SW 1271 (cell line): ENCODE measurements around the gene AGBL4.
"Not testable (repeated sequence)": the region's sequence is repeated elsewhere in the genome, so short reads cannot be mapped to it uniquely, and the experiment has no call there.

Experiments
- DNase-seq, 2 experiments: peaks; one replicate each; lab custom pipeline; 2025; lab: John Stamatoyannopoulos, UW

AGBL4 gene

GRCh38 chr1:50023292-50024159, at the start of gene AGBL4:
Gene AGBL4, minus strand, starts transcription at chr1:50023954.
- peak in 1 of 2 experiments; percentile 4 for DNase-seq

DNA sequence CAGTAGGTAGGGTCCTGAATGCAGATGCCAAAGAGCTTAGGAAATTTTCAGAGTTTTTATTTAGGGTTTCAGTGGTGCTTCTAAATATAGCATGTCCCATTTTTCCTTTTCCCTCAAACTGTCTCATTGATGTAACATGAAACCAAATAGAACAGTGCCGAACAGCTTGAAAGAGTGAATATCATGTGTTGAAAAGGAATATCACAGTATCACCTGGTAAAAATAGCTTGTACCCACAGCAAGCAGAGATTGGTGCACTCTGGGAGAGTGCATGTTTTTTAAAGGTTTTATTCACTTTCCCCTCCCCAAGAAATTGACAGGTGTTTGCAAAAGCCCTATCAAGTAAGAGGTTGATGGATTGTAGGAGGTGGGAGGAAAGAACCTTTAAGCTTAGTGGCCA, 43.1 kb upstream of the AGBL4 start:
- no peak for DNase-seq

DNA sequence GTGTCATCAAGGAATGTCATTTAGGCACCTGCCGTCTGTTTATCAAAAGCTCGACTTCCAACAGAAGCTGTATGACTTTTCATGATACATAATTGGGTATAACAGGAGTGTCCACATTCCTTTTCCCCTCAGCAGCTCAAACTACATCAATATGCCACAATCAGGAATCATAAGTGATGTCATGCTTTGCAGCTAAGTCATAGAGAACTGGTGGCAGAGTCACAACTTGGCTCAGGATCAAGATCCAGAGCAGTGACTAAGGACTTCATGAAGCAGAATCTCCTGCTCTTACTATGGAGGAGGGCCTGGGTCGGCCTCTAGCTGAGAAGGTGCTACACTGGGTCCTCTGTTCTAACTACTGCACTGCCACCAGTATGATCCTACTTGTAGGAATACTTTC, 36.5 kb upstream of the AGBL4 start:
- DNase-seq, result no peak

- no peak for DNase-seq
Observed at GRCh38 chr1:50048791-50049190, 25.0 kb upstream of the AGBL4 start.

- no peak for DNase-seq
Observed at GRCh38 chr1:50047916-50048694, 24.4 kb upstream of the AGBL4 start.

GRCh38 chr1:50038237-50038809, 14.6 kb upstream of the AGBL4 start:
- DNase-seq, result no peak

GRCh38 chr1:50027794-50028193, 4.0 kb upstream of the AGBL4 start:
- no peak for DNase-seq

DNA sequence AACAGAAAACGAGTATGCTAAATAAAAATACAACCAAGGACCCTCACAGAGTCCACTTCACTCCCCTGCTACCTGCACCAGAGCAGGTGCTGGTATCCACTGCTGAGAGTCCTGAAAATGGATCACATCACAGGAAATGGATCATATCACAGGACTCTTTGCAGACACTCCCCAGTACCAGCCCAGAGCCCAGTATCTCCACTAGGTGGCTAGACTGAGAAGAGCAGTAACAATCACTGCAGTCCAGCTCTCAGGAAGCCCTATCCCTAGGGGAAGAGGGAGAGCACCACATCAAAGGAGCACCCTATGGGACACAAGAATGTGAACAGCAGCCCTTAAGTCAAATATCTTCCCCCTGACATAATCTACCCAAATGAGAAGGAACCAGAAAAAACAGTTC, 28.0 kb downstream of the AGBL4 start:
- DNase-seq, result no peak

GRCh38 chr1:49971088-49971487, 52.7 kb downstream of the AGBL4 start:
- DNase-seq, result no peak

GRCh38 chr1:49951385-49951784, 72.4 kb downstream of the AGBL4 start:
- no peak for DNase-seq

- not testable (repeated sequence) for DNase-seq
Observed at GRCh38 chr1:49915301-49915700, 108.5 kb downstream of the AGBL4 start.

GRCh38 chr1:49906365-49906764, 117.4 kb downstream of the AGBL4 start:
- no peak for DNase-seq

- DNase-seq, result no peak
Observed at GRCh38 chr1:49864581-49864980, 159.2 kb downstream of the AGBL4 start.

- no peak for DNase-seq
Observed at GRCh38 chr1:49854741-49855140, 169.0 kb downstream of the AGBL4 start.

- no peak for DNase-seq
Observed at GRCh38 chr1:49842596-49842995, 181.2 kb downstream of the AGBL4 start.

- no peak for DNase-seq
Observed at GRCh38 chr1:49841767-49842166, 182.0 kb downstream of the AGBL4 start.

DNA sequence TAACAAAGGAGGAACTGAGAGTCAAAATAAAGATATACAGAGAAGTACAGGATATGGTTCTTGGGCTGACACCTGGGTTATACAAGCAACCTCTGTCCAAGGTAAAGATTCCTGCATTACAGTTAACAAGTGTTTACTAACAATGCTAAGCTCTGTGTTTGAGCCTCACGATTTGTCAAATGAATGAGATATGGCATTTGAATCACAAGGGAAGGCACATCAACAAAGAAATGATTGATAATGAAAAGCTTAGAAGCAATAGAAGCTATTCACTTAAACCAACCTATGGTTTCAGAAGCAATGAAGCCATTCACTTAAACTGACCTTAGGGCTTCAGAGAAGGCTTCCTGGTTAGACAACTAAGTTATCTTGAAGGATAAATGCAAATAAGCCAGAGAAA, 199.5 kb downstream of the AGBL4 start:
- DNase-seq, result no peak

DNA sequence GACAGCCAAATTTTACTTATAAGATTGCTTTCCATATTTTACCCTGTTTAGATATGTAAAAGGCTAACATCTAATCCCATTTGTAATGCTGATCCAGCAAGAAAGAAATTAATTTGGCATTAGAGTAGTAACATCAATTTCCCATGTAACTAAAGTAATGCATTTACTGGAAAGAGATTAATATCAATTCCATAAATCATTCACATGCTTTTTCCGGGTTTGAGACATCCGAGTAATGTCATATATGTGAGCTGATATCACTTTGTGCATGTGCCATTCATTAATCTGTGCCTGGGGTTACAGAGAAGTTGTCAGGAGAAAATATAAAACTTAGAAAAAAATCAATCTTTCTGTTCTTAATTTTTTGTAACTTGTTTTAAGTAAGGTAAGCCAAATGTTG, 206.1 kb downstream of the AGBL4 start:
- no peak for DNase-seq

DNA sequence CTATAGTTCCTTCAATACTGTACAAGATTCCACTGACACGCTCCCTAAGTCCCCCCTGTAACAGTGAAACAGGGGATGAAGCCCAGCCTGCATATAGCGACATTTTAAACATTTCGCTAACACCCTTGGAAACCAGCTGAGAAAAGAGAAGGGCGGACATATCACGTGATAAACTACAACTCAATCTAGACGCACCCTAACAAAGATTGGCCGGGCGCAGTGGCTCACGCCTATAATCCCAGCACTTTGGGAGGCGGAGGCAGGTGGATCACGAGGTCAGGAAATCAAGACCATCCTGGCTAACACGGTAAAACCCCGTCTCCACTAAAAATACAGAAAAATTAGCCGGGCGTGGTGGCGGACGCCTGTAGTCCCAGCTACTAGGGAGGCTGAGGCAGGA, 236.7 kb downstream of the AGBL4 start:
- not testable (repeated sequence) for DNase-seq

DNA sequence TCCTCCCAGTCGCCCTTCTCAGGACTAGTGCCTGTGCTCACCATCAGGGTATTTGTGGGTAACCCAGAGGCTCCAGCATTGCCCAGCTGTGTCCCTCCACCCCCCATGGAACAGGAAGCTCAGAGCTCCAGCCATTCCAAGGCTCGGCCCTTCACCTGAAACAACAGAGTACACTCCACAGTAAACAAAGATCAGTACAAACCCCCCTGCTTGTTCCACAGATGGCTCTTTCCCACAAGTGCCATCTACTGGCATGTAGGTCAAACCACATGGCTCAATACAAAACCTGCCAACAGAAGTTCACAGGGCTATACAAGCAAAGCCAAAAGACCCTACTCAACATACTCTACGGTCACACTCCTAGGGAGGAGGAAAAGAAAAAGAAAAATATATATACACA, 258.7 kb downstream of the AGBL4 start:
- no peak for DNase-seq

DNA sequence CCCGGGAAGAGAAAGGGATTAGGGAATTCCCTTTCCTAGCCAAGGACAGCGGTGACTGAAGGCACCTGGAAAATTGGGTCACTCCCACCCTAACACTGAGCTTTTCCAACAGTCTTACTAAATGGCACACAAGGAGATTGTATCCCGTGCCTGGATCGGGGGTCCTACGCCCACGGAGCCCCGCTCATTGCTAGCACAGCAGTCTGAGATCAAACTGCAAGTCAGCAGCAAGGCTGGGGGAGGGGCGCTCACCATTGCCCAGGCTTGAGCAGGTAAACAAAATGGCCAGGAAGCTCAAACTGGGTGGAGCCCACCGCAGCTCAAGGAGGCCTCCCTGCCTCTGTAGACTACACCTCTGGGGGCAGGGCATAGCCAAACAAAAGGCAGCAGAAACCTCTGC, 285.6 kb downstream of the AGBL4 start:
- DNase-seq, result not testable (repeated sequence)

- no peak for DNase-seq
Observed at GRCh38 chr1:49728377-49728776, 295.4 kb downstream of the AGBL4 start.

GRCh38 chr1:49723662-49724061, 300.1 kb downstream of the AGBL4 start:
- no peak for DNase-seq
